ENCODE measurements around the gene HES6.

The HES6 gene

DNA sequence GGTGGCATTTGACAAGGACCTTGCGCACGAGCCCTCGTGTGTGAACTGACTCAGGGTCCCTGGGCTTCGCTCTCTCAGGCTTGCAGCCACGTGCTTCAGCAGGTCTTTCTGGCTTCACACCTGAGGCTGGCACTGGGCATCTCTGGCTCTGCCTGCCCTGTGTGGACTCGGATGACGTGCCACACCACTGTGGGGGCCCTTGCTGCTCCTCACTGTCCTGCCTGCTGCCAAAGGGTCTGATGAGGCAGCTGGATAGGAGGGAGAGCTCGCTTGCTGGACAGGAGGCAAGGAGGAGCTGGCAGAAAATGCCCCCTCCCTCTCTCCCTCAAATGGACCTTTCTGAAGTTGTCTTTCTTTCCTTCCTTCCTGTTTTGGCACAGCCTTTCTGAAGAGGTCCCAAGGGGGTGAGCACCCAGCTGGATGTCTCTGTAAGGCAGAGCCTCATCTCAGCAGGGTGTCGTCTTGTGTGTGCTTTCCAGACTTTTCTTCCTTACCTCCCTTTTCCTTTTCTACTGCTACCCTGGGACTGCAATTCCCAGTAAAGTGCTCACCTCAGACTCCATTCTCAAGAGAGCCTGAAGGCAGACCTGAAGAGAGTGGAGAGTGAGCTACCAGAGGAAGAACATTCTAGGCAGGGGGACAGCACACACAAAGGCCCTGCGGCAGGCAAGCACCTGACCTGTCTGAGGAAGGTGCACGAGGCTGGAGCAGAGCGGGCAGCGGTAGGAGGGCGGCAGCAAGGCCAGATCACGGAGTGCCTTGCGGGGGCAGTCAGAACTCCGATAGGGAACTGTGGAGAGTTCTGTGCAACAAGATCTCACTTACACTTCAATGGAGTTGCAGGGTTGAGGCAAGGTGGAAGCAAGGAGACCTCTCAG is 43.3 kb upstream of the HES6 start:
- Histone ChIP-seq H2AFZ (ENCODE audit: low read depth, low read length, severe bottlenecking) (no peak overlapping the region), H3K9ac (ENCODE audit: low read length) (no peak overlapping the region), H3F3A (ENCODE audit: insufficient read depth) (no peaks in the 10 kb centered on the region), H3K79me2 (ENCODE audit: insufficient read depth, low read length) (peaks cover 99% of the 10 kb centered on the region), H3K36me3 (ENCODE audit: low read length) (no peaks in the 10 kb centered on the region), H3K27ac (ENCODE audit: low read depth, low read length) (no peak overlapping the region), H3K4me2 (ENCODE audit: low read depth, low read length, poor library complexity, severe bottlenecking) (no peak overlapping the region), H3K9me2 (replicated peaks; ENCODE audit: insufficient read depth, low read length) (no peaks in the 10 kb centered on the region), H3K4me3 (ENCODE audit: insufficient read depth, low read length, poor library complexity, severe bottlenecking) (no peak overlapping the region), H4K20me1 (ENCODE audit: low read depth, low read length) (peaks cover 7% of the 10 kb centered on the region; the same call in 1 of the 2 replicates), H3K9me3 (ENCODE audit: insufficient read depth, low read length) (no peaks in the 10 kb centered on the region), H3K27me3 (ENCODE audit: low read length) (no peaks in the 10 kb centered on the region)
- TF ChIP-seq, protein P1, sequence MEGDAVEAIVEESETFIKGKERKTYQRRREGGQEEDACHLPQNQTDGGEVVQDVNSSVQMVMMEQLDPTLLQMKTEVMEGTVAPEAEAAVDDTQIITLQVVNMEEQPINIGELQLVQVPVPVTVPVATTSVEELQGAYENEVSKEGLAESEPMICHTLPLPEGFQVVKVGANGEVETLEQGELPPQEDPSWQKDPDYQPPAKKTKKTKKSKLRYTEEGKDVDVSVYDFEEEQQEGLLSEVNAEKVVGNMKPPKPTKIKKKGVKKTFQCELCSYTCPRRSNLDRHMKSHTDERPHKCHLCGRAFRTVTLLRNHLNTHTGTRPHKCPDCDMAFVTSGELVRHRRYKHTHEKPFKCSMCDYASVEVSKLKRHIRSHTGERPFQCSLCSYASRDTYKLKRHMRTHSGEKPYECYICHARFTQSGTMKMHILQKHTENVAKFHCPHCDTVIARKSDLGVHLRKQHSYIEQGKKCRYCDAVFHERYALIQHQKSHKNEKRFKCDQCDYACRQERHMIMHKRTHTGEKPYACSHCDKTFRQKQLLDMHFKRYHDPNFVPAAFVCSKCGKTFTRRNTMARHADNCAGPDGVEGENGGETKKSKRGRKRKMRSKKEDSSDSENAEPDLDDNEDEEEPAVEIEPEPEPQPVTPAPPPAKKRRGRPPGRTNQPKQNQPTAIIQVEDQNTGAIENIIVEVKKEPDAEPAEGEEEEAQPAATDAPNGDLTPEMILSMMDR (IDR thresholded peaks at IDR 0.05; ENCODE audit: insufficient read depth, low read length, poor library complexity, severe bottlenecking), result no peak
- TF ChIP-seq EZH2phosphoT487 (conservative IDR thresholded peaks at IDR 0.05; ENCODE audit: low read length), result no peak

DNA sequence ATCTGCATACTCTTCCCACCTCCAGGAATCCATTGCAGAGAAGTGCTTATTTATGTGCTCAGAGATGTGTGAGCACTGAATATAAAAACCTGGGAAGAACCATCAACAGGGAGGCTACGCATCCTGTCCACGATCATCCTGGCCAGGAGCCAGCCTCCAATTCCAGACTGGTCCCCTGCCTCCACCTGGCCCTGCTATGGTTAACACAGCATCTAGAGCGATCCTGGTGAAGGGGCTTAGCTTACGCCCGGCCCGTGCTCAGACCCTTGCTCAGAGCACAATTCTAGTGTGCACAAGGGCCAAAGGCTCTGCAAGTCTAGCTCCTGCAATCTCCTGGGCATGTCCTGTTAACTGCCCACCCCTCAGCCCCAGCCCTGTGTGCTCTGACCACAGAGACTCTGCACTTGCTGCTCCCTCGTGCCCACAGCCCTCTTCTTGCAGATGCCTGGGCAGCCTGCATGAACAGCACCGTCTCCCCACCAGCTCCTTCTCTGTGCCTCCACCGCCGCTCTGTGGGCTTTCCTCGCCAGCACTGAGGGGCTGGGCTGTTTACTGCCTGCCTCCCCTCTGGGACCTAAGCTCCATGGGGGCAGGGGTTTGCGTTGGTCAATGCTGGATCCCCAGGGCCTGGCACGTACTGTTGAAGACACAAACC is 42.1 kb upstream of the HES6 start:
- H3K27me3 ChIP-seq (ENCODE audit: low read length), result no peaks in the 10 kb centered on the region
- no peak overlapping the region for H2AFZ ChIP-seq (ENCODE audit: low read depth, low read length, severe bottlenecking)
- no peak overlapping the region for H3K9ac ChIP-seq (ENCODE audit: low read length)
- peaks cover 94% of the 10 kb centered on the region for H3K79me2 ChIP-seq (ENCODE audit: insufficient read depth, low read length)
- no peak overlapping the region for H3K27ac ChIP-seq (ENCODE audit: low read depth, low read length)
- H3K36me3 ChIP-seq (ENCODE audit: low read length), result no peaks in the 10 kb centered on the region
- H4K20me1 ChIP-seq (ENCODE audit: low read depth, low read length), result peaks cover 7% of the 10 kb centered on the region; the same call in 1 of the 2 replicates
- H3F3A ChIP-seq (ENCODE audit: insufficient read depth), result no peaks in the 10 kb centered on the region
- no peak overlapping the region for H3K4me2 ChIP-seq (ENCODE audit: low read depth, low read length, poor library complexity, severe bottlenecking)
- no peaks in the 10 kb centered on the region for H3K9me2 ChIP-seq (replicated peaks; ENCODE audit: insufficient read depth, low read length)
- no peak overlapping the region for H3K4me3 ChIP-seq (ENCODE audit: insufficient read depth, low read length, poor library complexity, severe bottlenecking)
- TF ChIP-seq EZH2phosphoT487 (conservative IDR thresholded peaks at IDR 0.05; ENCODE audit: low read length), result no peak
- TF ChIP-seq, protein P1 (IDR thresholded peaks at IDR 0.05; ENCODE audit: insufficient read depth, low read length, poor library complexity, severe bottlenecking), result no peak
- no peaks in the 10 kb centered on the region for H3K9me3 ChIP-seq (ENCODE audit: insufficient read depth, low read length)

DNA sequence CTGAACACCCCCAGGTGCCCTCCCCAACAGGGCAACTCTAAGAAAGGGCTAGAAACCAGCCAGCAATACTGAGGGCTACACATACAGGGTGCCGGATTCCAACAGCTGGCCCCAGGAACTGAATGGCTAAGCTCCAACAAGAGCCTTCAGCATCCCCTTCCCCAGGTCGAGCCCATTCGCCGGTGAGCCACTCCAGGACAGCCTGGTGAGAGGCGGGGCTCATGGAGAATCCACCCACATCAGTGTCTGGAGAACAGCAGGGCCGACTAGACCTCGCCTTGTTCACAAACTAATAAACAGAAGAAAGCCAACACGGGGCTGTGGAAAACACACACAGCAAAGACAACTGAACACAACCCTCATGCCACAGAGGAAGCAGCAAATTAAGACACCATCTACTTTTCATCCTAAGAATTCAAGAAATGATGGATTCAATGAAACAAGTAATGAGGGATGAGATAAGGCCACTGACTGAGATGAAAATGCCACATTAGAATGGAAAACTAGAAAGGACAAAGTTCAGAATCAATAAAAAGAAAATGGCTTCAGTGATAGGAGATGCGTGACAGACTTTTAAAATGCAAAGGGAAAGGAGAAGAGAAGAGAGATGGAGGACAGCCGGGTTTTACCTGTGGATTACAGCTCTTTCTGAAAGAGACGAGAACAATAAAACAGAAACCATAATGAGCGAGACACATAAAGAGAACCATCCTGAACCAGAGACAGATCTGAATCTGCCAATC is 40.4 kb upstream of the HES6 start:
- Histone ChIP-seq H3K27ac (ENCODE audit: low read depth, low read length) (no peak overlapping the region), H3F3A (ENCODE audit: insufficient read depth) (no peaks in the 10 kb centered on the region), H3K9me3 (ENCODE audit: insufficient read depth, low read length) (no peaks in the 10 kb centered on the region), H2AFZ (ENCODE audit: low read depth, low read length, severe bottlenecking) (no peak overlapping the region), H4K20me1 (ENCODE audit: low read depth, low read length) (no peaks in the 10 kb centered on the region; the same call in 1 of the 2 replicates), H3K9ac (ENCODE audit: low read length) (no peak overlapping the region), H3K4me3 (ENCODE audit: insufficient read depth, low read length, poor library complexity, severe bottlenecking) (no peak overlapping the region), H3K36me3 (ENCODE audit: low read length) (no peaks in the 10 kb centered on the region), H3K4me2 (ENCODE audit: low read depth, low read length, poor library complexity, severe bottlenecking) (no peak overlapping the region), H3K27me3 (ENCODE audit: low read length) (no peaks in the 10 kb centered on the region), H3K79me2 (ENCODE audit: insufficient read depth, low read length) (peaks cover 77% of the 10 kb centered on the region), H3K9me2 (replicated peaks; ENCODE audit: insufficient read depth, low read length) (no peaks in the 10 kb centered on the region)
- TF ChIP-seq EZH2phosphoT487 (conservative IDR thresholded peaks at IDR 0.05; ENCODE audit: low read length), result no peak
- TF ChIP-seq, protein P1 (IDR thresholded peaks at IDR 0.05; ENCODE audit: insufficient read depth, low read length, poor library complexity, severe bottlenecking), result no peak
